Islet precursor cell (in vitro differentiated cells): ENCODE measurements around the gene ZFHX3.

ENCODE experiments used
- DNase-seq: peaks from one replicate; pipeline ENCODE4 v3.0.0-alpha.2; 2018

Gene ZFHX3

GRCh38 chr16:73067671-73068540, 20.0 kb upstream of the ZFHX3 start:
- peak; percentile 47 for DNase-seq

GRCh38 chr16:73066927-73067670, 19.2 kb upstream of the ZFHX3 start:
- DNase-seq: peak; percentile 66

GRCh38 chr16:73066331-73066926, 18.5 kb upstream of the ZFHX3 start:
- DNase-seq: peak; percentile 51

GRCh38 chr16:73065632-73066330, 17.9 kb upstream of the ZFHX3 start:
- peak; percentile 72 for DNase-seq

- no peak for DNase-seq
These were observed 17.1 kb upstream of the ZFHX3 start for GRCh38 chr16:73064994-73065545.

GRCh38 chr16:73064212-73064993, 16.5 kb upstream of the ZFHX3 start:
- peak; percentile 79 for DNase-seq

GRCh38 chr16:73063854-73064211, 15.9 kb upstream of the ZFHX3 start:
- no peak for DNase-seq

- peak; percentile 80 for DNase-seq
These were observed 15.1 kb upstream of the ZFHX3 start for GRCh38 chr16:73062743-73063733.

- DNase-seq: no peak
These were observed 14.2 kb upstream of the ZFHX3 start for GRCh38 chr16:73062001-73062616.

GRCh38 chr16:73060892-73061490, 13.1 kb upstream of the ZFHX3 start:
- DNase-seq: no peak

GRCh38 chr16:73059779-73060615, 12.1 kb upstream of the ZFHX3 start:
- DNase-seq: peak; percentile 43

- DNase-seq: peak; percentile 78
These were observed 10.9 kb upstream of the ZFHX3 start for GRCh38 chr16:73058616-73059409.

- peak; percentile 55 for DNase-seq
These were observed 10.3 kb upstream of the ZFHX3 start for GRCh38 chr16:73058221-73058615.

- DNase-seq: peak; percentile 71
These were observed 9.6 kb upstream of the ZFHX3 start for GRCh38 chr16:73057291-73058210.

GRCh38 chr16:73056921-73057290, 9.0 kb upstream of the ZFHX3 start:
- no peak for DNase-seq

GRCh38 chr16:73056448-73056847, 8.5 kb upstream of the ZFHX3 start:
- DNase-seq: peak; percentile 35
